Astrocyte of the cerebellum (primary cell): Measurements from ENCODE around the gene ZNF23.
"Not testable (repeated sequence)": the region's sequence is repeated elsewhere in the genome, so short reads cannot be mapped to it uniquely, and the experiment has no call there.

Experiments
- DNase-seq: peaks from one replicate; pipeline ENCODE4 v3.0.0-alpha.2; 2011; ENCODE audit warnings: low read depth
- H3K4me3 ChIP-seq: 2 replicates; pipeline ENCODE4 v1.5.1; 2011; ENCODE audit warnings: mild to moderate bottlenecking, low read depth, low read length, moderate library complexity
- in situ Hi-C: cut with HindIII; loops from 2 replicates; pipeline ENCODE4 v1.10.0; 2017; ENCODE audit warnings: low sequenced_read_pairs
- TF ChIP-seq, protein P1 (sequence below): IDR thresholded peaks from 2 replicates; pipeline ENCODE4 v1.5.1; 2012; ENCODE audit warnings: low read length, low read depth, moderate library complexity, mild to moderate bottlenecking; ENCODE audit errors: missing control alignments

Gene ZNF23

DNA sequence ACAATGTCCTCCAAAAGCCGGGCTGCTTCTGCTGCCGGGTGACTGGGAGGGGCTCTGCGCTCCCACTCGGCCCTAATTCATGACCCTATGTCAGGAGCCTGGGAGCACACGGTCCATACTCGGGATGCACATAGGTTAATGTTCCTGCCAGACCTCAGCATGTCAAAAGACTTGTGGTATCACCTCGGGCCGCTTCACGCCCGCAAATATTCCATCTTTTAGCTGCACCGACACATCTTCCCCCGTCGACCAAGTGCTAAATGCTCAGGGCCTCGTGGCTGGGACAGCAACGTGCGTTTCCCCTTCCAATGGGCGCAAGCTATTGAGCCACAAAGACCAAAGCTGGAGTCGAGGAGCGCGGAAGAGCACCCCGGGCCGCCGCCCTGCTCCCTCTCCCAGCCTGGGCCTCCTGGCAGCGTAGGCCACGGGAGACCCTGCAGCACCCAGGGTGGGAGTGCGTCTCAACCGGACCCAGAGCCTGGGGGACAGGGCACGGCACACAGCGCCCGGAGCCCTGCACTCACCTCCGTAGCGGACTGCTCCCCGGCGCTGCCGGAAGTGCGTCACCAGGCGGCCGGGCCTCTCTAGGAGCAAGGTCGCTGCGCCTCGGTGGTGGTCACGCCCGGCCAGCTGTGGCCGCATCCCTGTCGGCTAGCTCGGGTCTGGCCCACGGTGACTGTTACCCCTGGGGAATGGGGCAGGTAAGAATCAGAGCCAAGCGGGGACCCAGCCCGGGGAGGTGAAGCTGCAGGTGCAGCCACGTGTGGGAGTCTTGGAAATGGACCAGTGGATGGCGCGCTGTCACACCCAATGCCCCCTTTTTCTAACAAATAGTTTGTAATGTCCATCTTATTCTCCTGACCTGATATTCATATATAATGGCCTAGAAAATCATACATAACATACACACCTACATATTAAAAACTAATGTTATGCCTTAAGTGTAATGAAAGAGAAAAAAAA lies at the start of gene ZNF23:
ZNF23 (minus strand) TSS at position 562 of the 963 bp plus-strand sequence. CDS start 5,451 bp downstream, outside the sequence.
- peak within 1 kb of the TSS; percentile 97 for H3K4me3 ChIP-seq
- in situ Hi-C loops: no loop called here
- TF ChIP-seq, protein P1, sequence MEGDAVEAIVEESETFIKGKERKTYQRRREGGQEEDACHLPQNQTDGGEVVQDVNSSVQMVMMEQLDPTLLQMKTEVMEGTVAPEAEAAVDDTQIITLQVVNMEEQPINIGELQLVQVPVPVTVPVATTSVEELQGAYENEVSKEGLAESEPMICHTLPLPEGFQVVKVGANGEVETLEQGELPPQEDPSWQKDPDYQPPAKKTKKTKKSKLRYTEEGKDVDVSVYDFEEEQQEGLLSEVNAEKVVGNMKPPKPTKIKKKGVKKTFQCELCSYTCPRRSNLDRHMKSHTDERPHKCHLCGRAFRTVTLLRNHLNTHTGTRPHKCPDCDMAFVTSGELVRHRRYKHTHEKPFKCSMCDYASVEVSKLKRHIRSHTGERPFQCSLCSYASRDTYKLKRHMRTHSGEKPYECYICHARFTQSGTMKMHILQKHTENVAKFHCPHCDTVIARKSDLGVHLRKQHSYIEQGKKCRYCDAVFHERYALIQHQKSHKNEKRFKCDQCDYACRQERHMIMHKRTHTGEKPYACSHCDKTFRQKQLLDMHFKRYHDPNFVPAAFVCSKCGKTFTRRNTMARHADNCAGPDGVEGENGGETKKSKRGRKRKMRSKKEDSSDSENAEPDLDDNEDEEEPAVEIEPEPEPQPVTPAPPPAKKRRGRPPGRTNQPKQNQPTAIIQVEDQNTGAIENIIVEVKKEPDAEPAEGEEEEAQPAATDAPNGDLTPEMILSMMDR: peak; percentile 5
- DNase-seq: peak; percentile 37

GRCh38 chr16:71507061-71507460 lies 45.0 kb upstream of the ZNF23 start:
- H3K4me3 ChIP-seq: no peak overlapping the region
- in situ Hi-C loops: no loop called here
- TF ChIP-seq, protein P1: no peak

GRCh38 chr16:71504901-71505300 lies 42.9 kb upstream of the ZNF23 start:
- in situ Hi-C loops: no loop called here
- H3K4me3 ChIP-seq: no peak overlapping the region
- TF ChIP-seq, protein P1: no peak
- DNase-seq: no peak

More at GRCh38 chr16:71507061-71507460, 45.0 kb upstream of the ZNF23 start:
- no peak for DNase-seq

DNA sequence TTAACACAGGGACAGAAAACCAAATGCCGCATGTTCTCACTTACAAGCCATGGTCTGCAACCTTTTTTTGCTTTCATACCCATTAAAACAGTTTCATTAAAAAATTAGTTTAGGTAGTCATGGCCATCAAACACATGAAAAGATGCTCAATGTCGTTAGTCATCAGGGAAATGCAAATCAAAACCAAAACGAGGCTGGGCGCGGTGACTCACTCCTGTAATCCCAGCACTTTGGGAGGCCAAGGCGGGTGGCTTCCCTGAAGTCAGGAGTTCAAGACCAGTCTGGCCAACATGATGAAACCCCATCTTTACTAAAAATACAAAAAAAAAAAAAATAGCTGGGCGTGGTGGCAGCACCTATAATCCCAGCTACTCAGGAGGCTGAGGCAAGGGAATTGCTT lies 42.0 kb upstream of the ZNF23 start:
- in situ Hi-C loops, DNase-seq, H3K4me3 ChIP-seq: not testable (repeated sequence)

GRCh38 chr16:71501547-71501946 lies 39.5 kb upstream of the ZNF23 start:
- in situ Hi-C loops: no loop called here
- TF ChIP-seq, protein P1: no peak
- no peak for DNase-seq
- H3K4me3 ChIP-seq: no peak overlapping the region

- TF ChIP-seq, protein P1: no peak
- no peak overlapping the region for H3K4me3 ChIP-seq
- in situ Hi-C loops: no loop called here
- no peak for DNase-seq
Observed at GRCh38 chr16:71500964-71501363, 38.9 kb upstream of the ZNF23 start.

DNA sequence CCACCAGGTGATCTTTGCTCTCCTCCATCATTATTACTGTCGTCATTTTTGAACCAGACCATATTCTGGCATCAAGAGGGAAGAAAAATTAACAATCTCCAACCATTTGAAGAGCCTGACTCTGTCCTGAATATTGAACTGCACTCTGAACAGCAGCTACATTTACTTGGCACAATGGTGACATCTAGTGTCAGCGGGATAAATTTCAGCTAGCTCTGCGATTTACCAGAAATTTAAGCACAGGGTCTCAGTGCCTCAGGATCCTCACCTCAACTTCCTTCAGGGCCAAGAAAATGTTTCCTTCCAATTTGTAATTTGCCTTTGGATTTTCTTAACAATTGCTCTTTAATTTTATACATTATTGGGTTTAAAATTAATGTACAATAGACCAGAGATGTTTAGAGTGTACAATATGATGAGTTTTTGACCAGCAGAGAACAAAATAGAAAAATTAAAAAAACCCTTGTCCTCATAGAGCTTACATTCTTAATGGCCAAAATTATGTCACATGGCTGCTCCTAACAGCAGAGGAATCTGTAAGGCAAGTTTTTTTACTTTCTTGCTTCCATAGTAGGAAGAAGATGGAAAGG lies 37.8 kb upstream of the ZNF23 start:
- in situ Hi-C loops: no loop called here
- TF ChIP-seq, protein P1: peak; percentile 65
- no peak overlapping the region for H3K4me3 ChIP-seq
- DNase-seq: peak; percentile 57
